ENCODE results near the gene CCDC6. TPM values are rescaled to one million over a fixed set of nuclear protein-coding genes. Genes with fewer than 3 reads are reported as not detected.

Gene CCDC6
- total RNA-seq, 1 experiment from 2014 or later, result 116 TPM

DNA sequence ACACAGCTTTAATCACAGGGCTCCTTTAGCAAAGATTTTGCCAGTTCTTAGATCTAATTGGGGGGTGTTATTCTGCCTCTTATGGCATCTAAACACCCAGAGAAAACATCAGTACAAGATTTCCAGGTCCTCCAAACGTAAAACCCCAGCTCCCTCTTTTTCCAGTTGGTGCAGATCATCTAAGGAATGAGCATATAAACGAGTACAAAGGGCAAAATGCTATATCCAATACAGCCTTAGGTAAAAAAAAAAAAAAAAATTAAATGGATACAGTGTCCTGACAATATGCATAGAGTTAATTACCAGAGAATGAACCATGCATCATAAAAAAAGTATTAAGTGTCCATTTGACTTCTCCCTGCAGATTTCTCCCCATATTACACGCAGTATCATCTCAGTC, 50.3 kb downstream of the CCDC6 start:
- Mint-ChIP-seq H3K27ac (ENCODE audit: unreplicated experiment) (no peak overlapping the region), H3K36me3 (ENCODE audit: insufficient read depth, unreplicated experiment) (peaks cover 18% of the 10 kb centered on the region), H3K4me1 (ENCODE audit: low read depth, unreplicated experiment) (peaks cover 26% of the 10 kb centered on the region), H3K27me3 (ENCODE audit: insufficient read depth, unreplicated experiment) (no peaks in the 10 kb centered on the region), H3K9me3 (ENCODE audit: unreplicated experiment) (no peaks in the 10 kb centered on the region), H3K4me3 (ENCODE audit: unreplicated experiment) (no peak overlapping the region)
- no peak for DNase-seq
- POLR2A ChIA-PET, result interaction anchor here (0.9 kb wide), 1 partner anchor 51 kb away, joined by 5 read pairs; the partner anchor contains the start of gene CCDC6
- Histone ChIP-seq H3K4me1 (peaks cover 11% of the 10 kb centered on the region), H3K36me3 (ENCODE audit: control insufficient read depth, insufficient read depth, low read length) (no peaks in the 10 kb centered on the region), H3K27me3 (replicated peaks; ENCODE audit: control insufficient read depth, insufficient read depth, low read length) (no peaks in the 10 kb centered on the region), H3K9me3 (no peaks in the 10 kb centered on the region), H3K4me3 (ENCODE audit: low read depth, low read length) (no peak overlapping the region)
- no TSS peak for BruUV-seq (replicated peaks)
- CTCF ChIA-PET, result interaction anchor here (0.7 to 1.2 kb wide), 2 partner anchors 9 to 156 kb away, joined by 3 to 4 read pairs; no protein-coding TSS in a partner anchor
- intact Hi-C loops (cut with micrococcal nuclease; ENCODE audit: unreplicated experiment), result no loop called here
- TF ChIP-seq, protein P1, sequence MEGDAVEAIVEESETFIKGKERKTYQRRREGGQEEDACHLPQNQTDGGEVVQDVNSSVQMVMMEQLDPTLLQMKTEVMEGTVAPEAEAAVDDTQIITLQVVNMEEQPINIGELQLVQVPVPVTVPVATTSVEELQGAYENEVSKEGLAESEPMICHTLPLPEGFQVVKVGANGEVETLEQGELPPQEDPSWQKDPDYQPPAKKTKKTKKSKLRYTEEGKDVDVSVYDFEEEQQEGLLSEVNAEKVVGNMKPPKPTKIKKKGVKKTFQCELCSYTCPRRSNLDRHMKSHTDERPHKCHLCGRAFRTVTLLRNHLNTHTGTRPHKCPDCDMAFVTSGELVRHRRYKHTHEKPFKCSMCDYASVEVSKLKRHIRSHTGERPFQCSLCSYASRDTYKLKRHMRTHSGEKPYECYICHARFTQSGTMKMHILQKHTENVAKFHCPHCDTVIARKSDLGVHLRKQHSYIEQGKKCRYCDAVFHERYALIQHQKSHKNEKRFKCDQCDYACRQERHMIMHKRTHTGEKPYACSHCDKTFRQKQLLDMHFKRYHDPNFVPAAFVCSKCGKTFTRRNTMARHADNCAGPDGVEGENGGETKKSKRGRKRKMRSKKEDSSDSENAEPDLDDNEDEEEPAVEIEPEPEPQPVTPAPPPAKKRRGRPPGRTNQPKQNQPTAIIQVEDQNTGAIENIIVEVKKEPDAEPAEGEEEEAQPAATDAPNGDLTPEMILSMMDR (IDR thresholded peaks at IDR 0.05; ENCODE audit: insufficient read depth in 1 of 2, low read depth in 1 of 2, low read length in 1 of 2, severe bottlenecking in 1 of 2, unreplicated experiment in 1 of 2), result no peak

DNA sequence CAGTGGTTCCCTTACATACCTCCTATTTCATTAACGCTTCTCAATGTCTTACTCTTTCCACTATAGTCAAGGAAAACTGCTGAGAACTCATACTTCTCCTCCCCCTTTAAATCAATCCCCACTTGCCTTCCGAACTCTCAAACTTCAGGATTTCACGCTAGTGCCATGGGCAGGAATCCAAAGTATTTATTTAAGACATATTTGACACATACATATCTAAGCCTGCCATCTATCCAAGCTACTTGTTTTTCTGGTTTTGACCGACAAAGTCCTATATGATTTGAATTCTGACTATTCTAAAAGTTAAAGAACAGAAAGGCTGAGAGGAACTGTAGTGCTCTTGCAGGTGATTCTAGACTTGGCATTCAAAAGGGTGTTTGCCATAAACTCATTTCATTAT, 51.8 kb downstream of the CCDC6 start:
- Mint-ChIP-seq H3K27ac (ENCODE audit: unreplicated experiment) (no peak overlapping the region), H3K27me3 (ENCODE audit: insufficient read depth, unreplicated experiment) (no peaks in the 10 kb centered on the region), H3K36me3 (ENCODE audit: insufficient read depth, unreplicated experiment) (peaks cover 13% of the 10 kb centered on the region), H3K4me1 (ENCODE audit: low read depth, unreplicated experiment) (peaks cover 25% of the 10 kb centered on the region), H3K4me3 (ENCODE audit: unreplicated experiment) (no peak overlapping the region), H3K9me3 (ENCODE audit: unreplicated experiment) (no peaks in the 10 kb centered on the region)
- CTCF ChIA-PET, result interaction anchor here (1.3 kb wide), 2 partner anchors 10 to 23 kb away, joined by 3 to 6 read pairs; no protein-coding TSS in a partner anchor
- no peak for DNase-seq
- intact Hi-C loops (cut with micrococcal nuclease; ENCODE audit: unreplicated experiment), result no loop called here
- H3K4me1 ChIP-seq, result peaks cover 11% of the 10 kb centered on the region
- POLR2A ChIA-PET, result no interaction called here
- H3K4me3 ChIP-seq (ENCODE audit: low read depth, low read length), result no peak overlapping the region
- BruUV-seq (replicated peaks), result no TSS peak
- TF ChIP-seq, protein P1 (IDR thresholded peaks at IDR 0.05; ENCODE audit: insufficient read depth in 1 of 2, low read depth in 1 of 2, low read length in 1 of 2, severe bottlenecking in 1 of 2, unreplicated experiment in 1 of 2), result no peak
- H3K36me3 ChIP-seq (ENCODE audit: control insufficient read depth, insufficient read depth, low read length), result no peaks in the 10 kb centered on the region
- H3K9me3 ChIP-seq, result no peaks in the 10 kb centered on the region
- H3K27me3 ChIP-seq (replicated peaks; ENCODE audit: control insufficient read depth, insufficient read depth, low read length), result no peaks in the 10 kb centered on the region

DNA sequence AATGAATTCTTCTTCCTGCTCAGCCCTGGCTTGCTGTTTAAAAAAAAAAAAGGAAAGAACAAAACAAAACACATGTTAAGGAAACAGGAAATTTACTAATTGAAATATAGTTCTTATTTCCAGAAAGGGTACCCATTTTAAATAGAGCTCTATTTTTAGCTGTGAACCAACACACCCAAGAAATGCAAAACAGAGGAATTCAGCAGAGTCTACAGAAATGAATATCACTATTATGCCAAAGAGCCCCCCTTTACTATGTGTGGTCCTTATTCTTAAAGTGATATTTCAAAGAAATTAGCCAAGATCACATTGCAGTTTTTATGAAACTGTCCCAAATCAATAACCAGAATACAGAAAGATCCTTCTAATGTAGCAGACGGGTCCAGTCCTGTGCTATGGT, 53.7 kb downstream of the CCDC6 start:
- peaks cover 2% of the 10 kb centered on the region; the same call in 1 of the 2 replicates for H3K36me3 ChIP-seq (ENCODE audit: control insufficient read depth, insufficient read depth, low read length)
- H3K4me1 Mint-ChIP-seq (ENCODE audit: low read depth, unreplicated experiment), result peaks cover 21% of the 10 kb centered on the region
- no peak for DNase-seq
- TF ChIP-seq, protein P1 (IDR thresholded peaks at IDR 0.05; ENCODE audit: insufficient read depth in 1 of 2, low read depth in 1 of 2, low read length in 1 of 2, severe bottlenecking in 1 of 2, unreplicated experiment in 1 of 2), result no peak
- ChIA-PET POLR2A (no interaction called here), CTCF (interaction anchor here (0.6 kb wide), 1 partner anchor 19 kb away, joined by 4 read pairs; no protein-coding TSS in a partner anchor)
- no peaks in the 10 kb centered on the region for H3K27me3 Mint-ChIP-seq (ENCODE audit: insufficient read depth, unreplicated experiment)
- H3K36me3 Mint-ChIP-seq (ENCODE audit: insufficient read depth, unreplicated experiment), result peaks cover 28% of the 10 kb centered on the region
- H3K27ac Mint-ChIP-seq (ENCODE audit: unreplicated experiment), result no peak overlapping the region
- intact Hi-C loops (cut with micrococcal nuclease; ENCODE audit: unreplicated experiment), result no loop called here
- H3K9me3 ChIP-seq, result no peaks in the 10 kb centered on the region
- no TSS peak for BruUV-seq (replicated peaks)
- H3K4me1 ChIP-seq, result peaks cover 11% of the 10 kb centered on the region
- no peaks in the 10 kb centered on the region for H3K9me3 Mint-ChIP-seq (ENCODE audit: unreplicated experiment)
- no peak overlapping the region for H3K4me3 Mint-ChIP-seq (ENCODE audit: unreplicated experiment)
- H3K4me3 ChIP-seq (ENCODE audit: low read depth, low read length), result no peak overlapping the region
- no peaks in the 10 kb centered on the region for H3K27me3 ChIP-seq (replicated peaks; ENCODE audit: control insufficient read depth, insufficient read depth, low read length)

Data from Caco-2 (cell line).